ENCODE results near the gene AOAH.
A peak's percentile ranks its signal among the peaks of the same experiment; 100 is the strongest.

Gene AOAH

GRCh38 chr7:36683111-36683510 lies 41.2 kb downstream of the AOAH start:
- no peak for DNase-seq
- H3K9me3 ChIP-seq (ENCODE audit: control insufficient read depth, low read length): no peaks in the 10 kb centered on the region
- no peaks in the 10 kb centered on the region for H3K27me3 ChIP-seq (replicated peaks; ENCODE audit: control insufficient read depth, insufficient read depth, low read length, poor library complexity, severe bottlenecking)
- H3K4me1 ChIP-seq (ENCODE audit: control insufficient read depth, insufficient read depth, low read length, poor library complexity, severe bottlenecking): peaks cover 2% of the 10 kb centered on the region
- H3K36me3 ChIP-seq (ENCODE audit: control insufficient read depth, insufficient read depth, low read length): no peaks in the 10 kb centered on the region
- H3K27ac ChIP-seq (ENCODE audit: insufficient read depth, low read length, poor library complexity, severe bottlenecking): no peak overlapping the region
- no peak overlapping the region for H3K4me3 ChIP-seq (ENCODE audit: insufficient read depth, low read depth, low read length, poor library complexity, severe bottlenecking)

- Histone ChIP-seq H3K36me3 (ENCODE audit: control insufficient read depth, insufficient read depth, low read length) (no peaks in the 10 kb centered on the region), H3K4me3 (ENCODE audit: insufficient read depth, low read depth, low read length, poor library complexity, severe bottlenecking) (no peak overlapping the region), H3K27me3 (replicated peaks; ENCODE audit: control insufficient read depth, insufficient read depth, low read length, poor library complexity, severe bottlenecking) (no peaks in the 10 kb centered on the region), H3K27ac (ENCODE audit: insufficient read depth, low read length, poor library complexity, severe bottlenecking) (no peak overlapping the region), H3K9me3 (ENCODE audit: control insufficient read depth, low read length) (no peaks in the 10 kb centered on the region), H3K4me1 (ENCODE audit: control insufficient read depth, insufficient read depth, low read length, poor library complexity, severe bottlenecking) (peaks cover 7% of the 10 kb centered on the region)
- no peak for DNase-seq
These were observed 42.2 kb downstream of the AOAH start for GRCh38 chr7:36682102-36682501.

DNA sequence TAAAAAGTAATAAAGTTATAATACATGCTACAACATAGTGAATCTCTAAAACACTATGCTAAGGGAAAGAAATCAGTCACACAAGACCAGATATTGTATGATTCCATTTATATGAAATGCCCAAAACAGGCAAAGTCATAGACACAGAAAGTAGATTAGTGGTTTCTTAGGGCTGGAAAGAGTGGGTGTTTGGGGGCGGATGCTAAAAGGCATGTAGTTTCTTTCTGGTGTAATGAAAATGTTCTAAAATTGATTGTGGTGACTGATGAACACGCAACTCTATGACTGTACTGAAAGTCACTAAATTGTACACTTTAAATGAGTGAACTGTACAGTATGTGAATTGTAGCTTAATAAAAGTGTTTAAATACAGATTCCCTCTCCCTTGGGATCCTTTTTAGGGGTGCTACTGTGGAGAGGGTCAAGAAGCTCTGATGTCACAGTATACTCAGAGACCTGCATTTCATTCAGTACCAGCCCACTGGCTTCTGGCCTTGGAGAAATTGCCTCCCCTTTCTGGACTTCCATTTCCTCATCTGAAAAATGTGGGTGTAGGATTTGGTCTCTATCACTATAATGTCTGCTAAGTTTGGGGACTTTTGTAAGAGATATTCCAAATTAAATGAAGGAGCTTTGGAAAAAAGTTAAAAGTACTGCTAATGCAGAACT lies 46.4 kb downstream of the AOAH start:
- no peaks in the 10 kb centered on the region for H3K9me3 ChIP-seq (ENCODE audit: control insufficient read depth, low read length)
- DNase-seq: no peak
- no peak overlapping the region for H3K27ac ChIP-seq (ENCODE audit: insufficient read depth, low read length, poor library complexity, severe bottlenecking)
- H3K27me3 ChIP-seq (replicated peaks; ENCODE audit: control insufficient read depth, insufficient read depth, low read length, poor library complexity, severe bottlenecking): no peaks in the 10 kb centered on the region
- no peak overlapping the region for H3K4me3 ChIP-seq (ENCODE audit: insufficient read depth, low read depth, low read length, poor library complexity, severe bottlenecking)
- H3K36me3 ChIP-seq (ENCODE audit: control insufficient read depth, insufficient read depth, low read length): no peaks in the 10 kb centered on the region
- H3K4me1 ChIP-seq (ENCODE audit: control insufficient read depth, insufficient read depth, low read length, poor library complexity, severe bottlenecking): peaks cover 7% of the 10 kb centered on the region

DNA sequence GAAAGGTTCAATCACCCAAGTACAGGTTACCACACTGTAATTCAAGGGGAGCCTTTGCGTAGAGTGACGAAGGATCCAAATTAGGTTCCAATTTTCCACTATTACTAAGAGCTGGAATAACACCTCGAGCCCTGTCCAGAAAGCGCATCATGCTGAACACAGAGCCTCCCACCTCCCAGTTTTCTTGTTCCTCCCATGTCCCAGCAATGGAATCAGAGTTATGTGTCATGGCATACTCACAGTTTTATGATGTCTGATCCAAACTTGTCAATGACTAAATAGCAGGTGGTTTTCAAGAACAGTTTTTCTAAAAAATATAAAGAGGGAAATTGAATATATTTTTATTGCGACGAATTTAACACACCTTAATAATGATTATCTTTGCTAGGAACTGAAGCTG lies 50.6 kb downstream of the AOAH start:
- DNase-seq: no peak
- peaks cover 7% of the 10 kb centered on the region for H3K4me1 ChIP-seq (ENCODE audit: control insufficient read depth, insufficient read depth, low read length, poor library complexity, severe bottlenecking)
- H3K9me3 ChIP-seq (ENCODE audit: control insufficient read depth, low read length): no peaks in the 10 kb centered on the region
- H3K27ac ChIP-seq (ENCODE audit: insufficient read depth, low read length, poor library complexity, severe bottlenecking): no peak overlapping the region
- no peaks in the 10 kb centered on the region for H3K27me3 ChIP-seq (replicated peaks; ENCODE audit: control insufficient read depth, insufficient read depth, low read length, poor library complexity, severe bottlenecking)
- no peak overlapping the region for H3K4me3 ChIP-seq (ENCODE audit: insufficient read depth, low read depth, low read length, poor library complexity, severe bottlenecking)
- no peaks in the 10 kb centered on the region for H3K36me3 ChIP-seq (ENCODE audit: control insufficient read depth, insufficient read depth, low read length)

DNA sequence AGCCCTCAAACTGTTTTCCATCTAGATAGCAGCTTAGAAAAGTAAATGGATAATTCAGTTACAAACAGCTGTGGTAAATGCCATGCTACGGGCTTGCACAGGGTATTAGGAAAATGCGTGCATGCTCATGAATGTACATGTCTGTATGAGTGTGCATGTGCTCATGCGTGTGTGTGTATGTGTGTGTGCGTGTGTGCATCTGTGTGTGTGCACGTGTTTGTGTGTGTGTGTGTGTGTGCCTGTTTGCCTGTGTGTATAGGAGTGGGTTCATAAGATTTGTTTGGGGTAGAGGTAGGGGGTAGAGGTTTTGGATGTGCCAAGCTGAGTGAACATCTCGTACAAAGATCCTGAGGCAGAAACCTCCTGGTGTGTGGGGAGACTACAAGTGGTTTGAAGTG lies 52.9 kb downstream of the AOAH start:
- H3K27ac ChIP-seq (ENCODE audit: insufficient read depth, low read length, poor library complexity, severe bottlenecking): no peak overlapping the region
- no peaks in the 10 kb centered on the region for H3K9me3 ChIP-seq (ENCODE audit: control insufficient read depth, low read length)
- H3K4me1 ChIP-seq (ENCODE audit: control insufficient read depth, insufficient read depth, low read length, poor library complexity, severe bottlenecking): no peaks in the 10 kb centered on the region
- H3K27me3 ChIP-seq (replicated peaks; ENCODE audit: control insufficient read depth, insufficient read depth, low read length, poor library complexity, severe bottlenecking): no peaks in the 10 kb centered on the region
- H3K4me3 ChIP-seq (ENCODE audit: insufficient read depth, low read depth, low read length, poor library complexity, severe bottlenecking): no peak overlapping the region
- DNase-seq: no peak
- no peaks in the 10 kb centered on the region for H3K36me3 ChIP-seq (ENCODE audit: control insufficient read depth, insufficient read depth, low read length)

- Histone ChIP-seq H3K27me3 (replicated peaks; ENCODE audit: control insufficient read depth, insufficient read depth, low read length, poor library complexity, severe bottlenecking) (no peaks in the 10 kb centered on the region), H3K36me3 (ENCODE audit: control insufficient read depth, insufficient read depth, low read length) (no peaks in the 10 kb centered on the region), H3K9me3 (ENCODE audit: control insufficient read depth, low read length) (no peaks in the 10 kb centered on the region), H3K4me3 (ENCODE audit: insufficient read depth, low read depth, low read length, poor library complexity, severe bottlenecking) (no peak overlapping the region), H3K4me1 (ENCODE audit: control insufficient read depth, insufficient read depth, low read length, poor library complexity, severe bottlenecking) (no peaks in the 10 kb centered on the region), H3K27ac (ENCODE audit: insufficient read depth, low read length, poor library complexity, severe bottlenecking) (no peak overlapping the region)
- DNase-seq: peak; percentile 22 to 49 (median 31)
These were observed 53.5 kb downstream of the AOAH start for GRCh38 chr7:36670585-36671431.

- Histone ChIP-seq H3K4me3 (ENCODE audit: insufficient read depth, low read depth, low read length, poor library complexity, severe bottlenecking) (no peak overlapping the region), H3K9me3 (ENCODE audit: control insufficient read depth, low read length) (no peaks in the 10 kb centered on the region), H3K27ac (ENCODE audit: insufficient read depth, low read length, poor library complexity, severe bottlenecking) (no peak overlapping the region), H3K36me3 (ENCODE audit: control insufficient read depth, insufficient read depth, low read length) (no peaks in the 10 kb centered on the region), H3K27me3 (replicated peaks; ENCODE audit: control insufficient read depth, insufficient read depth, low read length, poor library complexity, severe bottlenecking) (no peaks in the 10 kb centered on the region), H3K4me1 (ENCODE audit: control insufficient read depth, insufficient read depth, low read length, poor library complexity, severe bottlenecking) (no peaks in the 10 kb centered on the region)
- DNase-seq: no peak
These were observed 55.5 kb downstream of the AOAH start for GRCh38 chr7:36668750-36669149.

- Histone ChIP-seq H3K27ac (ENCODE audit: insufficient read depth, low read length, poor library complexity, severe bottlenecking) (no peak overlapping the region), H3K4me3 (ENCODE audit: insufficient read depth, low read depth, low read length, poor library complexity, severe bottlenecking) (no peak overlapping the region), H3K36me3 (ENCODE audit: control insufficient read depth, insufficient read depth, low read length) (no peaks in the 10 kb centered on the region)
These were observed 56.2 kb downstream of the AOAH start for GRCh38 chr7:36668080-36668479.

GRCh38 chr7:36667007-36667745 lies 57.1 kb downstream of the AOAH start:
- Histone ChIP-seq H3K4me1 (ENCODE audit: control insufficient read depth, insufficient read depth, low read length, poor library complexity, severe bottlenecking) (no peaks in the 10 kb centered on the region), H3K27me3 (replicated peaks; ENCODE audit: control insufficient read depth, insufficient read depth, low read length, poor library complexity, severe bottlenecking) (no peaks in the 10 kb centered on the region), H3K9me3 (ENCODE audit: control insufficient read depth, low read length) (no peaks in the 10 kb centered on the region), H3K36me3 (ENCODE audit: control insufficient read depth, insufficient read depth, low read length) (no peaks in the 10 kb centered on the region), H3K4me3 (ENCODE audit: insufficient read depth, low read depth, low read length, poor library complexity, severe bottlenecking) (no peak overlapping the region), H3K27ac (ENCODE audit: insufficient read depth, low read length, poor library complexity, severe bottlenecking) (no peak overlapping the region)
- no peak for DNase-seq

More at GRCh38 chr7:36668080-36668479, 56.2 kb downstream of the AOAH start:
- H3K9me3 ChIP-seq (ENCODE audit: control insufficient read depth, low read length): no peaks in the 10 kb centered on the region
- H3K4me1 ChIP-seq (ENCODE audit: control insufficient read depth, insufficient read depth, low read length, poor library complexity, severe bottlenecking): no peaks in the 10 kb centered on the region
- H3K27me3 ChIP-seq (replicated peaks; ENCODE audit: control insufficient read depth, insufficient read depth, low read length, poor library complexity, severe bottlenecking): no peaks in the 10 kb centered on the region
- DNase-seq: no peak

DNA sequence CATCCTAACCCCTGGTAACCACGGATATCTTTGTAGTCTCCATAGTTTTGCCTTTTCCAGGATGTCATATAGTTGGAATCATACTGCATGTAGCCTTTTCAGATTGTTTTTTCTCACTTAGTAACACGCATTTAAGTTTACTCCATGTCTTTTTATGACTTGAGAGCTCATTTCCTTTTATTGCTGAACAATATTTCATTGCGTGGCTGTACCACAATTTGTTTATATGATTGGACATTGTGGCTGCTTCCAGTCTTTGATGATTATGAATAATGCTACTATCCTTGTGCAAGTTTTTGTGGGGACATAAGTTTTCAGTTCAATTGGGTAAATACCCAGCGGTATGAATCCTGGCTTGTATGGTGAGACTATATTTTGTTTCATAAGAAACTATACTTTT lies 60.8 kb downstream of the AOAH start:
- DNase-seq: no peak
- no peaks in the 10 kb centered on the region for H3K27me3 ChIP-seq (replicated peaks; ENCODE audit: control insufficient read depth, insufficient read depth, low read length, poor library complexity, severe bottlenecking)
- no peak overlapping the region for H3K27ac ChIP-seq (ENCODE audit: insufficient read depth, low read length, poor library complexity, severe bottlenecking)
- no peaks in the 10 kb centered on the region for H3K9me3 ChIP-seq (ENCODE audit: control insufficient read depth, low read length)
- H3K4me1 ChIP-seq (ENCODE audit: control insufficient read depth, insufficient read depth, low read length, poor library complexity, severe bottlenecking): no peaks in the 10 kb centered on the region
- no peaks in the 10 kb centered on the region for H3K36me3 ChIP-seq (ENCODE audit: control insufficient read depth, insufficient read depth, low read length)
- H3K4me3 ChIP-seq (ENCODE audit: insufficient read depth, low read depth, low read length, poor library complexity, severe bottlenecking): no peak overlapping the region

All from effector memory CD4-positive, alpha-beta T cell (primary cell).